ENCODE results near the gene SLC26A1. TPM values are rescaled to one million over a fixed set of nuclear protein-coding genes. Genes with fewer than 3 reads are reported as not detected.

The SLC26A1 gene
- total RNA-seq, 4 donors from 2014 or later: 0.09 to 0.12 TPM; not detected in 2

DNA sequence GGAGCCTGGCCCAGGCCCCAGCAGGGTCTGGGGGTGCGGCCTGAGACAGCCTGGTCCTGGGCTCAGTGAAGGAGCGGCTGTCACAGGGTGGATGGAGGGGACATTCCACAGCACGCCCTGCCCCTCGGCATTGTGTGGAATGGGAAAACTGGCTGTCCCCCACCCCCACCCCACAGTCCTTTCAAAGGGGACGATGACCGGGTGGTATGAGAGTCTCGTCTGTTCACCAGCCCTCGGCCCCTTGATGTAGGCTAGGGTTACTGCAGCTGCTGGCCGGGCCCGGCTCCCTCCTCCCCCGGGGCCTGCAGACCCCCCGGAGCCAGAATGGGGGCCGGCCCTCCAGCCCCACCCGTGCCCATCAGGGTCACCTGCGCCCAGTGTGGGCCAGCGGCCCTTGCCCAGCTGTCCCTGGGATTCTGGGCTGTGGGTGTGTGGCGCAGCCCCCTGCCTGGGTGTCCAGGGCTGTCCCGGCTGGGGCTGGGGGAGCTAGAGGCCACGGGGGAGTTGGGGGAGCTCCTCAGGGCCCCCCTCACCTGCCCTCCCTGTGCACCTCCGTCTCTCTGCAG lies 30.0 kb upstream of the SLC26A1 start:
- ATAC-seq (ENCODE audit: low FRiP score) (no peak), DNase-seq (ENCODE audit: low spot score) (no peak)
- TF ChIP-seq, protein P1, sequence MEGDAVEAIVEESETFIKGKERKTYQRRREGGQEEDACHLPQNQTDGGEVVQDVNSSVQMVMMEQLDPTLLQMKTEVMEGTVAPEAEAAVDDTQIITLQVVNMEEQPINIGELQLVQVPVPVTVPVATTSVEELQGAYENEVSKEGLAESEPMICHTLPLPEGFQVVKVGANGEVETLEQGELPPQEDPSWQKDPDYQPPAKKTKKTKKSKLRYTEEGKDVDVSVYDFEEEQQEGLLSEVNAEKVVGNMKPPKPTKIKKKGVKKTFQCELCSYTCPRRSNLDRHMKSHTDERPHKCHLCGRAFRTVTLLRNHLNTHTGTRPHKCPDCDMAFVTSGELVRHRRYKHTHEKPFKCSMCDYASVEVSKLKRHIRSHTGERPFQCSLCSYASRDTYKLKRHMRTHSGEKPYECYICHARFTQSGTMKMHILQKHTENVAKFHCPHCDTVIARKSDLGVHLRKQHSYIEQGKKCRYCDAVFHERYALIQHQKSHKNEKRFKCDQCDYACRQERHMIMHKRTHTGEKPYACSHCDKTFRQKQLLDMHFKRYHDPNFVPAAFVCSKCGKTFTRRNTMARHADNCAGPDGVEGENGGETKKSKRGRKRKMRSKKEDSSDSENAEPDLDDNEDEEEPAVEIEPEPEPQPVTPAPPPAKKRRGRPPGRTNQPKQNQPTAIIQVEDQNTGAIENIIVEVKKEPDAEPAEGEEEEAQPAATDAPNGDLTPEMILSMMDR (IDR thresholded peaks at IDR 0.05): no peak

- TF ChIP-seq, protein P1 (IDR thresholded peaks at IDR 0.05): no peak
- DNase-seq (ENCODE audit: low spot score) (no peak), ATAC-seq (ENCODE audit: low FRiP score) (no peak)
Observed at GRCh38 chr4:1022739-1023066, 29.5 kb upstream of the SLC26A1 start.

- ATAC-seq (ENCODE audit: low FRiP score) (no peak), DNase-seq (ENCODE audit: low spot score) (no peak)
- TF ChIP-seq, protein P1 (IDR thresholded peaks at IDR 0.05): no peak
Observed at GRCh38 chr4:1022051-1022738, 29.0 kb upstream of the SLC26A1 start.

DNA sequence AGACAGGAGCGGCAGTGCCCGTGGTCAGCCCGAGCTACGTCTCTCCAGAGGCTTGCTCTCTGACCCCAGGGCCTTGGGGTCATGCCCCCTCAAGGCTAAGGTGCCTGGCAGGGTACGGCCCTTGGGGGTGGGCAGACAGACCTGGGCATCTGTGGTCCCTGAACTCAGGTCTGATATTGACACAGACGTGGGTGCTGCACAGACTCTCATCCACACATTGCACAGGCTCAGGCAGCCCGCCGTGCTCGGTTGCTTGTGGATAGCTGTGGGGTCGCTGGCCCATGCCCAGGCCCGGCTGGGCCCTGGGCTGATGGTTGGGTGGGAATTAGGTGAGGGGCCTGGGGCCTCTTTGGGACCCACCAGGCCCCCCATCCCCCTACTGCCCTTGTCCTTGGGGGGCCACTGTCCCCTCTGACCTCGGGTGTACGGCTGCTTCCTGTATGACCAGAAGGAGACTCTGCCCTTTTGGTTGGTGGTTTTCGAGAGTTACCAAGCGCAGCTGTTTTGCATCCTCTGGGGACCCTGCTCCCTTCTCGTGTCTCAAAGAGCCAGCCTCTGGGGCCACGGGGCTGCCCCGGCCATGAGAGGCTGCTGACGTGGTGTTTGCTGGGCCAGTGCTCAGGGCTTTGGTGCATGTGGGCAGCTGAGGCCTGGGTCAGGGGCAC lies 28.3 kb upstream of the SLC26A1 start:
- no peak for DNase-seq (ENCODE audit: low spot score)
- ATAC-seq (ENCODE audit: low FRiP score): no peak
- TF ChIP-seq, protein P1 (IDR thresholded peaks at IDR 0.05): no peak

GRCh38 chr4:1019729-1020470 lies 26.7 kb upstream of the SLC26A1 start:
- DNase-seq (ENCODE audit: low spot score): no peak
- ATAC-seq (ENCODE audit: low FRiP score): no peak
- TF ChIP-seq, protein P1 (IDR thresholded peaks at IDR 0.05): no peak

- ATAC-seq (ENCODE audit: low FRiP score) (no peak), DNase-seq (ENCODE audit: low spot score) (no peak)
- TF ChIP-seq, protein P1 (IDR thresholded peaks at IDR 0.05): no peak
Observed at GRCh38 chr4:1019320-1019719, 26.1 kb upstream of the SLC26A1 start.

Measured in omental fat pad (tissue), 4 donors.